GM21360 (cell line): ENCODE results near the gene EIF1AD.
A peak's percentile ranks its signal among the peaks of the same experiment; 100 is the strongest.
"Not testable (repeated sequence)": the region's sequence is repeated elsewhere in the genome, so short reads cannot be mapped to it uniquely, and the experiment has no call there.

Experiments
- ATAC-seq: cut with Tn5 transposase; IDR thresholded peaks from one replicate; pipeline ENCODE4 v1.9.1; 2021; ENCODE audit warnings: mild to moderate bottlenecking, moderate library complexity; ENCODE audit not compliant: unreplicated experiment

EIF1AD gene

GRCh38 chr11:65973439-65974110 lies 28.4 kb downstream of the EIF1AD start:
- ATAC-seq = no peak

GRCh38 chr11:65972116-65972515 lies 29.8 kb downstream of the EIF1AD start:
- no peak for ATAC-seq

- no peak for ATAC-seq
These were observed 33.1 kb downstream of the EIF1AD start for GRCh38 chr11:65968600-65969482.

GRCh38 chr11:65967329-65967934 lies 34.5 kb downstream of the EIF1AD start:
- ATAC-seq = no peak

GRCh38 chr11:65965986-65966762 lies 35.8 kb downstream of the EIF1AD start:
- ATAC-seq = no peak

- ATAC-seq = no peak
These were observed 37.1 kb downstream of the EIF1AD start for GRCh38 chr11:65964906-65965305.

- no peak for ATAC-seq
These were observed 39.8 kb downstream of the EIF1AD start for GRCh38 chr11:65962141-65962564.

GRCh38 chr11:65961267-65962140 lies 40.5 kb downstream of the EIF1AD start, which contains the start of gene SART1:
SART1 (plus strand) TSS chr11:65961734; CDS start chr11:65961781, 47 bp downstream.
- peak; percentile 81 for ATAC-seq

GRCh38 chr11:65960824-65961266 lies 41.1 kb downstream of the EIF1AD start:
- ATAC-seq = no peak

GRCh38 chr11:65958774-65959420 lies 43.1 kb downstream of the EIF1AD start:
- ATAC-seq = no peak

- ATAC-seq = no peak
These were observed 43.7 kb downstream of the EIF1AD start for GRCh38 chr11:65958291-65958690.

- ATAC-seq = no peak
These were observed 47.2 kb downstream of the EIF1AD start for GRCh38 chr11:65954771-65955170.

- no peak for ATAC-seq
These were observed 48.5 kb downstream of the EIF1AD start for GRCh38 chr11:65953471-65953870.

GRCh38 chr11:65952052-65952521 lies 49.9 kb downstream of the EIF1AD start:
- no peak for ATAC-seq

- ATAC-seq = not testable (repeated sequence)
These were observed 50.3 kb downstream of the EIF1AD start for GRCh38 chr11:65951641-65952040.

- ATAC-seq = not testable (repeated sequence)
These were observed 51.2 kb downstream of the EIF1AD start for GRCh38 chr11:65950711-65951110.

- no peak for ATAC-seq
These were observed 54.3 kb downstream of the EIF1AD start for GRCh38 chr11:65947603-65948125.

GRCh38 chr11:65947133-65947532 lies 54.8 kb downstream of the EIF1AD start:
- ATAC-seq = no peak

- ATAC-seq = no peak
These were observed 55.3 kb downstream of the EIF1AD start for GRCh38 chr11:65946655-65947054.
